CD14-positive monocyte (primary cell): ENCODE data around the gene TICAM1. TPM values are rescaled to one million over a fixed set of nuclear protein-coding genes. Genes with fewer than 3 reads are reported as not detected.
A peak's percentile ranks its signal among the peaks of the same experiment; 100 is the strongest.

Experiments used
- DNase-seq, 3 donors: peaks; one replicate each; pipeline ENCODE4 v3.0.0-alpha.2; 2011 to 2022
- H2AFZ ChIP-seq: 2 replicates; pipeline ENCODE4 v1.6.0; 2012; ENCODE audit warnings: mild to moderate bottlenecking, low read depth, low read length, inconsistent platforms; ENCODE audit not compliant: insufficient read depth, poor library complexity, severe bottlenecking
- H3K27ac ChIP-seq, 2 donors: 1 replicate in 1 of 2; 2 replicates in 1 of 2; pipeline ENCODE4 v1.5.1; 2012 to 2013; ENCODE audit warnings: low read length in 2 of 2, control low read depth in 1 of 2, inconsistent platforms in 1 of 2, low read depth in 1 of 2, mild to moderate bottlenecking in 1 of 2
- H3K27me3 ChIP-seq, 2 donors: one replicate each; pipeline versions ENCODE4 v1.6.0 to v1.6.1; 2011 to 2013; ENCODE audit warnings: low read length in 2 of 2; ENCODE audit not compliant: control insufficient read depth in 2 of 2, insufficient read depth in 2 of 2
- H3K36me3 ChIP-seq, 2 donors: replicated peaks in 1 of 2; 1 replicate in 1 of 2; 2 replicates in 1 of 2; pipeline versions ENCODE4 v1.5.1 to v1.6.1; 2012 to 2013; ENCODE audit warnings: low read length in 2 of 2, control low read depth in 1 of 2, inconsistent platforms in 1 of 2, mild to moderate bottlenecking in 1 of 2; ENCODE audit not compliant: insufficient read depth in 2 of 2, control insufficient read depth in 1 of 2
- H3K4me1 ChIP-seq, 2 donors: 1 replicate in 1 of 2; 2 replicates in 1 of 2; pipeline versions ENCODE4 v1.5.1 to v1.6.1; 2012 to 2013; ENCODE audit warnings: low read length in 2 of 2, control low read depth in 1 of 2, inconsistent platforms in 1 of 2, mild to moderate bottlenecking in 1 of 2, moderate library complexity in 1 of 2; ENCODE audit not compliant: insufficient read depth in 2 of 2, control insufficient read depth in 1 of 2
- H3K4me2 ChIP-seq: replicated peaks from 2 replicates; pipeline ENCODE3; 2012; ENCODE audit warnings: low read length, moderate library complexity, mild to moderate bottlenecking; ENCODE audit not compliant: poor library complexity, severe bottlenecking; ENCODE audit errors: extremely low read depth
- H3K4me3 ChIP-seq, 3 experiments: fragments of 200-600 bp in 1 of 3; sonication (generic) in 1 of 3; replicated peaks in 1 of 3; 1 replicate in 2 of 3; 2 replicates in 1 of 3; pipeline ENCODE4 v1.5.1; 2011 to 2013; ENCODE audit warnings: low read length in 3 of 3, mild to moderate bottlenecking in 3 of 3, control low read depth in 2 of 3, low read depth in 2 of 3, inconsistent platforms in 1 of 3, moderate library complexity in 1 of 3
- H3K79me2 ChIP-seq: 2 replicates; pipeline ENCODE4 v1.6.0; 2012; ENCODE audit warnings: mild to moderate bottlenecking, control low read depth, inconsistent platforms, low read length, moderate library complexity; ENCODE audit not compliant: insufficient read depth
- H3K9ac ChIP-seq: 2 replicates; pipeline ENCODE4 v1.6.0; 2017; ENCODE audit warnings: low read length, mild to moderate bottlenecking; ENCODE audit not compliant: insufficient read depth, poor library complexity, severe bottlenecking
- H3K9me3 ChIP-seq, 2 donors: replicated peaks in 1 of 2; 1 replicate in 1 of 2; 2 replicates in 1 of 2; pipeline versions ENCODE4 v1.5.1 to v1.6.1; 2012 to 2013; ENCODE audit warnings: low read length in 2 of 2, control low read depth in 1 of 2; ENCODE audit not compliant: control insufficient read depth in 1 of 2, insufficient read depth in 1 of 2
- H4K20me1 ChIP-seq: 2 replicates; pipeline ENCODE4 v1.6.0; 2012; ENCODE audit warnings: mild to moderate bottlenecking, low read length, control low read depth, moderate library complexity; ENCODE audit not compliant: insufficient read depth
- H3K27ac Mint-ChIP-seq, 7 donors: one replicate each; pipeline ENCODE4 v1.8.0; 2020; ENCODE audit warnings: mild to moderate bottlenecking in 7 of 7, mixed read lengths in 7 of 7, moderate library complexity in 6 of 7, inconsistent platforms in 2 of 7
- H3K27me3 Mint-ChIP-seq, 3 donors: one replicate each; pipeline ENCODE4 v1.8.0; 2021 to 2022; ENCODE audit warnings: low read depth in 3 of 3, mild to moderate bottlenecking in 3 of 3, mixed read lengths in 3 of 3, moderate library complexity in 3 of 3, inconsistent platforms in 1 of 3
- H3K36me3 Mint-ChIP-seq, 2 donors: one replicate each; pipeline ENCODE4 v1.8.0; 2020; ENCODE audit warnings: mixed read lengths in 2 of 2, inconsistent platforms in 1 of 2, mild to moderate bottlenecking in 1 of 2
- H3K4me1 Mint-ChIP-seq: one replicate; pipeline ENCODE4 v1.8.0; 2020; ENCODE audit warnings: mild to moderate bottlenecking, mixed read lengths
- H3K4me3 Mint-ChIP-seq, 2 donors: one replicate each; pipeline ENCODE4 v1.8.0; 2020; ENCODE audit warnings: mild to moderate bottlenecking in 2 of 2, mixed read lengths in 2 of 2, moderate library complexity in 1 of 2
- H3K9me3 Mint-ChIP-seq, 7 donors: one replicate each; pipeline ENCODE4 v1.8.0; 2020 to 2022; ENCODE audit warnings: mixed read lengths in 7 of 7, mild to moderate bottlenecking in 6 of 7, moderate library complexity in 6 of 7, inconsistent platforms in 2 of 7
- CTCF ChIP-seq: fragments of 200-600 bp; IDR thresholded peaks from one replicate; pipeline ENCODE4 v1.8.0; 2022; ENCODE audit warnings: antibody characterized with exemption, mild to moderate bottlenecking
- WGBS: methylation state at CpG from one replicate; pipeline ENCODE4 v1.1.5; 2013; ENCODE audit warnings: missing lambda C conversion rate; ENCODE audit not compliant: insufficient coverage; 5-methylcytosine and 5-hydroxymethylcytosine counted together
- intact Hi-C, 2 donors: fragments of 100-400 bp; cut with micrococcal nuclease; formaldehyde crosslinking; loops; one replicate each; pipeline versions ENCODE4 v1.15.0 to v1.15.1; 2023
- polyA plus RNA-seq, 3 donors: library from polyadenylated mRNA; depleted of rRNA in 1 of 3; unstranded in 2 of 3; stranded (reverse) in 1 of 3; fragments of 300-500 nt in 2 of 3; fragments of >200 nt in 1 of 3; fragmentation: Illumina TruSeq in 2 of 3; gene quantifications; 1 replicate in 2 of 3; 2 replicates in 1 of 3; pipeline ENCODE4 v1.2.3, GENCODE V29; 2012 to 2021

Gene TICAM1
- polyA plus RNA-seq, 3 donors: 5.9 to 10.7 (median 9.2) TPM

DNA sequence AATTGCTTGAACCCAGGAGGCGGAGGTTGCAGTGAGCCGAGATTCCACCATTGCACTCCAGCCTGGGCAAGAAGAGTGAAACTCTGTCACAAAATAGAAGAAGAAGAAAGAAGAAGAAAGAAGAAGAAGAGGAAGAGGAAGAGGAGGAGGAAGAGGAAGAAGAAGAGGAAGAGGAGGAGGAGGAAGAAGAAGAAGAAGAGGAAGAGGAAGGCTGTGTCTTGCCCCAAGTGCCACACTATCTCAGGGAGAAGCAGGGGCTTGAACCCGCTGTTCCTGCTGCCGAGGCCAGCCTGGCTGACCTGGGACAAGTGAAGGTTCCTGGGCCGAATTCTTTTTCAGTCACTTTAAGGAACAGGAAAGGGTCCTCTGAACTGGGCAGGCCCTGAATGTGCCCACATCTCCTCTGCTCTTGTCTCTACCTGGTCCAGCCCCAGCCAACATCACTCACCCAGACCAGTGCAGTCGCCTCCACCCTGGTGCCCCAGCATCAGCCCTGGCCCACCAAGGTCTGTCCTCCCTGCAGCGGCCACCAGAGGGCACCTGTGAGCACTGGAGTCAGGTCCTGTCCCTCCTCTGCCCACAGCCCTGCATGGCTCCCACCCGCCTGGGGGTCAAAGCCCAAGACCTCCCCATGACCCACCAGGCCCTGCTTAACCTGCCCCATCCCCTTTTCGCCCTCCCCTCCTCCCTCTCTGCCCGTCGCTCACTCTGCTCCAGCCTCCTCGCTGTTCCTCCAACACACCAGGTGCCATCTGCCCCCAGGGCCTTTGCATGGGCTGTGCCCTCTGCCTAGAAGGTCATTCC is 20.0 kb downstream of the TICAM1 start:
- peaks cover 3% of the 10 kb centered on the region for H3K79me2 ChIP-seq
- H2AFZ ChIP-seq: no peak overlapping the region
- peaks cover 17% of the 10 kb centered on the region for H4K20me1 ChIP-seq
- Mint-ChIP-seq H3K27me3 (peaks cover 0 to 5% (median 0%) of the 10 kb centered on the region in 3 donors), H3K9me3 (peaks cover 0 to 4% (median 0%) of the 10 kb centered on the region in 7 donors), H3K4me1 (peaks cover 72% of the 10 kb centered on the region), H3K27ac (peak overlapping the region; percentile 99 to 100 (median 100)), H3K4me3 (peak overlapping the region; percentile 30 to 54), H3K36me3 (peaks cover 3 to 4% of the 10 kb centered on the region in 2 donors)
- no peaks in the 10 kb centered on the region for H3K27me3 ChIP-seq
- WGBS: 43% methylated on average over 12 of the region's 12 CpGs
- H3K36me3 ChIP-seq: peaks cover 5% of the 10 kb centered on the region in 2 donors
- H3K27ac ChIP-seq: peak overlapping the region; percentile 98 to 99
- peak; percentile 71 to 79 (median 78) for DNase-seq
- intact Hi-C loops: loop anchor here in 1 of 2 donors (2.0 to 5.0 kb wide), 2 partner anchors 19 to 41 kb away; partner anchors contain the start of gene TICAM1
- H3K9me3 ChIP-seq: no peaks in the 10 kb centered on the region
- peaks cover 96 to 100% of the 10 kb centered on the region in 2 donors for H3K4me1 ChIP-seq
- H3K4me3 ChIP-seq: peak overlapping the region in 1 of 3 experiments; percentile 32
- peak; percentile 92 for TF ChIP-seq CTCF
- peak overlapping the region; percentile 72 for H3K9ac ChIP-seq
- peak overlapping the region; percentile 24 for H3K4me2 ChIP-seq

GRCh38 chr19:4807188-4807587 is 24.3 kb downstream of the TICAM1 start:
- intact Hi-C loops: loop anchor here (5.0 to 10.0 kb wide), 3 partner anchors 45 to 218 kb away; partner anchors contain the start of gene KDM4B (in 1 of the 2)
- peaks cover 63 to 68% of the 10 kb centered on the region in 2 donors for H3K4me1 ChIP-seq
- TF ChIP-seq CTCF: no peak
- no peaks in the 10 kb centered on the region for H3K79me2 ChIP-seq
- H3K36me3 ChIP-seq: no peaks in the 10 kb centered on the region
- H3K27me3 Mint-ChIP-seq: no peaks in the 10 kb centered on the region
- H2AFZ ChIP-seq: peak overlapping the region; percentile 25
- H3K27ac Mint-ChIP-seq: peak overlapping the region; percentile 94 to 100 (median 97)
- 0% methylated on average over 6 of the region's 6 CpGs for WGBS
- peaks cover 59% of the 10 kb centered on the region for H3K4me1 Mint-ChIP-seq
- peak; percentile 76 to 88 (median 83) for DNase-seq
- peak overlapping the region; percentile 36 for H3K4me2 ChIP-seq
- H3K9ac ChIP-seq: peak overlapping the region; percentile 36
- peaks cover 0 to 4% (median 0%) of the 10 kb centered on the region in 7 donors for H3K9me3 Mint-ChIP-seq
- H3K4me3 ChIP-seq: peak overlapping the region in 1 of 3 experiments; percentile 14
- no peaks in the 10 kb centered on the region for H3K27me3 ChIP-seq
- H3K27ac ChIP-seq: peak overlapping the region; percentile 89 to 91
- H3K4me3 Mint-ChIP-seq: peak overlapping the region in 1 of 2 donors; percentile 46
- no peaks in the 10 kb centered on the region for H4K20me1 ChIP-seq
- no peaks in the 10 kb centered on the region for H3K9me3 ChIP-seq
- no peaks in the 10 kb centered on the region for H3K36me3 Mint-ChIP-seq
